ENCODE measurements around the gene MED22.
"Not testable (repeated sequence)": the region's sequence is repeated elsewhere in the genome, so short reads cannot be mapped to it uniquely, and the experiment has no call there.

The MED22 gene

GRCh38 chr9:133347985-133348717, at the start of gene MED22, which contains the start of gene RPL7A:
MED22 (minus strand) TSS chr9:133348131; CDS start chr9:133346662, 1,469 bp downstream.
RPL7A (plus strand) TSS chr9:133348218; CDS start chr9:133348244, 26 bp downstream.
- peak; percentile 84 to 91 for DNase-seq (ENCODE audit: low read depth in 2 of 2)

DNA sequence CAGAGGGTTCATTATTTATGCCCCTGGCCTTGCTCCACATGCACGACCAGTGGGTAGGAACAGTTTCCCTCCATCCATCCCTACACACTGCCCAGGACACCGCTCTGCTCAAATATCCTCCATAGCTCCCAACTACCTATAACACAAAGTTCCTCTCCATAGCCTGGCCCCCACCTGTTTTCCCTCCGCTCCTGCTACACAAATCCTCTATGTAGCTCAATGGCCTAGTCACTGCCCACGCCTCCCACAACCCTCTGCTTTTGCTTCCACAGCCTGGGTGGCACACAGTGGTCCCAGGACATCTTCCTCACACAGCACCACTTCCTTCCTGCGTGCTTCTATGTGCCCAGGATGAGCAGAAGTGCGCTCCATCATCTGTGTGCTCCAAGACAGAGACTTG, 49.4 kb upstream of the MED22 start:
- DNase-seq (ENCODE audit: low read depth in 2 of 2), result no peak

GRCh38 chr9:133396952-133397351, 49.0 kb upstream of the MED22 start:
- no peak for DNase-seq (ENCODE audit: low read depth in 2 of 2)

GRCh38 chr9:133394687-133395271, 46.8 kb upstream of the MED22 start:
- DNase-seq (ENCODE audit: low read depth in 2 of 2), result no peak

DNA sequence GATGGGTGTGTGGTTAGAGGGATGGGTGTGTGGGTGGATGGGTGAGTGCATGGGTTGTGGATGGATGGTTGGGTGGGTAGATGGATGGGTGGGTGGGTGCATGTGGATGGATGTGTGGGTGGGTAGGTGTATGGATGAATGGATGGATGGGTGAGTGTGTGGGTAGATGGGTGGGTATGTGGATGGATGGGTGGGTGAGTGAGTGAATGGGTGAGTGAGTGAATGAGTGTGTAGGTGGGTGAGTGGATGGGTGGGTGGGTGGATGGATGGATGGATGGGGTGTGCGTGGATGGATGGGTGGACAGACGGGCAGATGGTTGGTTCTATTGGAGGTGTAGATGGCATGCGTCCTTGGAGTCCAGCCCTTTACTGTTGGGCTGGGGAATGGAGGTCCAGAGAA, 45.5 kb upstream of the MED22 start:
- DNase-seq (ENCODE audit: low read depth in 2 of 2), result no peak

- DNase-seq (ENCODE audit: low read depth in 2 of 2), result not testable (repeated sequence)
Observed at GRCh38 chr9:133392308-133392707, 44.4 kb upstream of the MED22 start.

GRCh38 chr9:133391449-133391848, 43.5 kb upstream of the MED22 start:
- DNase-seq (ENCODE audit: low read depth in 2 of 2), result not testable (repeated sequence)

DNA sequence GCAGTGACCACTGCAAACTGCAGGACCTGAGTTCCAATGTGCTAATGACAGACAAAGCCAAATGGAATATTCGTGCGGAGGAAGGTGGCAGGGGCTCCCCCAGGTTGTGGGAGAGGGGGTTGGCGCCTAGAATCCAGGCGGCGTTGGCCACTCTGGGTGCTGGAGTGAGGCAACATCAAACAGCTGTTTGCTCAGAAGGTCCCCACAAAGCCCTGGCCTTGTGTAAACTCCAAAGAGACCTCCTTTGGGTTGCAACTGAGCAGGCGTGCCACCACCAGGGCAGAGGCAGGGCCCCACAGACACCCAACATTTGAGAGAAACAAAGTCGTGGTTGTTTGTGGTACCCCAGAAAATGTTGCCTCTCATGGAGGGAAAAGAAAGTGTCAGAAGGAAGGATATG, 42.8 kb upstream of the MED22 start:
- DNase-seq (ENCODE audit: low read depth in 2 of 2), result no peak

- DNase-seq (ENCODE audit: low read depth in 2 of 2), result no peak
Observed at GRCh38 chr9:133389562-133389961, 41.6 kb upstream of the MED22 start.

DNA sequence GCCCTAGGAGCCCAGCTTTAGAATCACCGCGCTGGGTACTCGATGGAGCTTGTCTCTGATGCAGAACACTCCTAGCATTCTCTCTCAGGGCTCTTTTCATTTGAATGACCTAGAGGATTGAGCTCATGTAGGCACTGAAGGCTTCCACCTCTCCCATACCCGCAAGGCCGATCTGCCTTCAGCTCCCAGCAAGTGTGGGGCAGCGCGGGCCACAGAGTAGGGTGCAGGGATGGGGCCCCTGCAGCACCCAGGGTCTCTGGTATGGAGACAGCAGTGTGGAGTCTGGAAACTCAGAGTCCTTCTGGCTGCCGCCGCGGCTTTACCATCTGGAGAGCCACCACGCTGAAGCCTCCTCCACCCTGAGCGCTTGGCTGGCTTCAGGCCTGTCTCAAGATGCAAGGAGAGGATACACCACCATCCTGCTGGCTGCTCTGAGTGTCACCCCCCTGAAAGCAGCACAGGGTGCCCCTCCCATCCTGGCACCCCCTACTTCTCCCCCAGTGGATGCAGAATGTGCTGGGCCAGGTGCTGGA, 41.2 kb upstream of the MED22 start:
- DNase-seq (ENCODE audit: low read depth in 2 of 2), result no peak

DNA sequence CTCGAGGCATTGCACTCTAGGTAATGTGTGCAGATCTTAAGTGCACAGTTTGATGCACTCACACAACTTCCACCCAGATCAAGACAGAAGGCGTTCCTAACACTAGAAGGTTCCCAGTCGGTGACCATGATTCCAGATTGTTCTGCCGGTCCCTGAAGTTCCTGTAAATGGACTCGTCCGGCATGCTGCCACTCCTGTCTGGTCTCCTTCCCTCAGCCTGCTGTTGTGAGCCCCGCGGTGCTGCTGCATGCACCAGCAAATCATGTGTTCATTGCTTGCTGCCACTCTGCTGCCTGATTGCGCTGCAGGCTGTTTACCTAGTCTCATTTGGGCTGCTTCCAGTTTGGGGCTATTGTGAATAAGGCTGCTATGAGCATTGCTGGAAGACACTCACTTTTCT, 39.7 kb upstream of the MED22 start:
- DNase-seq (ENCODE audit: low read depth in 2 of 2), result no peak

- DNase-seq (ENCODE audit: low read depth in 2 of 2), result no peak
Observed at GRCh38 chr9:133386338-133386737, 38.4 kb upstream of the MED22 start.

GRCh38 chr9:133385452-133385851, 37.5 kb upstream of the MED22 start:
- no peak for DNase-seq (ENCODE audit: low read depth in 2 of 2)

DNA sequence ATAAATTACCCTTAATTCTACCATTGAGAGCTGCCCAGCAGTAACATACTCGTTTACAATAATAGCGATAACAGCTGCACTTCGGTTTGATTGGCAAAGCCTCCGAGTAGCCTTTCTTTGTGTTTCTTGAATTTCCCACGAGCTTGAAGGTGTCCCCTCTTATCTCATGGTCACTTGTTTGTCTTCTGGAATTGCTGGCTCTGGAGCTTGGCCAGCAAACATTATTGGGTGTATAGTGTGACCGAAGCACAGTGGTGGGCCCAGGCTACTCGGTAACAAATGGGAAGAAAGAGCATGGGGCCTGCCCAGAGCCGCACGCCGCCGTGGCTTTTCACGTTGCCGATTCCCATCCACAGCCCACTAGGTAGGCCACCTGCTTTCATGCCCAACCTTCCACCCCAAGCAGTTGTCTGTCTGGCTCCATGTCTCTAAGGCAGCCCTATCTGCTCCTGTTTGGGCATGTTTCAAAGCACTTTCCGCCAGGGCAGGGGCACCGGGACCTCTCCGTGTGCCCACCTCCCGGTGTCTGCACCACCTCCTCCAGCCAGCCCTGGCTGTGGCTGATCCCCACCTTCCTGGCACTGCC, 36.9 kb upstream of the MED22 start:
- no peak for DNase-seq (ENCODE audit: low read depth in 2 of 2)

DNA sequence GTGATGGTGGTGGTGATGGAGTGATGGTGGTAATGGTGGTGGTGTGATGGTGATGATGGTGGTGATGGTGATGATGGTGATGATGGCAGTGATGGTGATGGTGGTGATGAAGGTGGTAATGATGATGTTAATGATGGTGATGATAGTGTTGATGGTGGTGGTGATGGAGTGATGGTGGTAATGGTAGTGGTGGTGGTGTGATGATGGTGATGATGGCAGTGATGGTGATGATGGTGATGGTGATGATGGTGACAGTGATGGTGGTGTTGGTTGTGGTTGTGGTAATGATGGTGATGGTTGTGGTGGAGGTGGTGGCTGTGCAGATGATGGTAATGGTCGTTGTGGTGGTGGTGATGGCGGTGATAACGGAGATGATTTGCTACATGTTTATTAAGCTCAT, 35.5 kb upstream of the MED22 start:
- DNase-seq (ENCODE audit: low read depth in 2 of 2), result no peak

GRCh38 chr9:133382507-133383141, 34.7 kb upstream of the MED22 start:
- no peak for DNase-seq (ENCODE audit: low read depth in 2 of 2)

GRCh38 chr9:133380734-133381133, 32.8 kb upstream of the MED22 start:
- no peak for DNase-seq (ENCODE audit: low read depth in 2 of 2)

DNA sequence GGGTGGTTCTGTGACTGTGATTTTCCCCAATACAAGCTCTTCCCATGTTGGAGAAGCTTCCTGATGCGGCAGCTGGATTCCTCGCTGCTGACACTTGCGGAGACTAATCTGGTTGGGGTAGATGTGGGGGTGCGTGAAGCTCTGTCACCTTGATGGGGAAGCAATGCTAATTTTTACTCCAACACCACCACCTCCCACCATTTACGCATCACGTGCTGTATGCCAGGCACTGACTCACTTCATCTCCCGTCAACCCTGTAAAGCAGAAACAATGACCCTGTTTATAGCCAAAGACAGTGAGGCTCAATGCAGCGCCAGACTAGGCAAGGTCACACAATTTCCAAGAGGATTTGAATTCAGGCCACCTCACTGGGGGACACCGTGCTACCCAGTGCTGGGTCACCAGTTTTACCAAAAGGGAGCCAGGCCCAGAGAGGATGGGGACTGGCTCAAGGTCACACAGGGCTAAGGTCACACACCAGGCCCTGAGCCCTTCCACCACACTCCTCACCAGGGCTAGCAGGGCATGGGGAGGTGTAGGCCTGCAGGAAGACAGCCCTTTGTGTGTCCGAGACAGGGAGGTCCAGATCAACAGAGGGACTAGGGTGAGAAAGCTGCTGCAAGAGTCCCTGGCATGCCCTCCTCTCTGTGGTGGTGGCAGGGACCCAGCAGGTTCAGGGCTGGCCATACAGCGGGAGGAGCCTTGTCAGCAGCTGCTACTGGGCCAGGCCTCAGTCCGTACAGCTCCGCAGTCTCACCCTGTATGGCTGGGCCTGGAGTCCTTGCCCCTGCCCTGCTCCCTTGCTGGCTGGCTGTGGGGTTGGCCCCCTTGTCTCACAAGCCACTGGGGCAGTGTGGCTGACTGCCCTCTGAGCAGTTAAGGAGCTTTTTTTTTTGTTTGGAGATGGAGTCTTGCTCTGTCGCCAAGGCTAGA, 31.5 kb upstream of the MED22 start:
- DNase-seq (ENCODE audit: low read depth in 2 of 2), result no peak

DNA sequence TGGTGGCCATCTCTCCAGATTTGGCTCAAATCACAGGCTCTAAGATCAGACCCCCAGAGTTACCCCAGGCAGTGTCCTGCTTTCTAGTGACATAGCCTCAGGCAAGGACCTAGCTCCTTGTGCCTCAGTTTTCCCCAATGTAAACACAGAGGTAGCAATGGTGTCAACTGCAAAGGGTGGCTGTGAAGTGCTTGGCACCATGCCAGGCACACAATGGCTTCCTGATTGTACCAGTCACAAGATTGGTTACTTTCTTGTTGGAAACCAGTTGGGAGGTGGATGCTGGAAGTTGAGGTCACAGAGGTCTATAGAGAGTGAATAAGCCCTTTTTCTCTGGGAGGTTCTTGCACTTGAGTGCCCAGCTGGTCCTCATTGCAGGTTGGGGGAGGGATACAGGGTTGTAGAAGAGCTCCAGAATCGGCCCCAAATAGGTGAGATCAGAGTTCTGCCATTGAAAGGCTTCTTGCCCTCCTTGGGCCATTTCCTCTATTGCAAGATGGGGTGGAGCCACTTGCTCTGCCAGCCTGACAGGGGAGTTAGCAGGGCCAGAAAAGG, 30.6 kb upstream of the MED22 start:
- DNase-seq (ENCODE audit: low read depth in 2 of 2), result no peak

DNA sequence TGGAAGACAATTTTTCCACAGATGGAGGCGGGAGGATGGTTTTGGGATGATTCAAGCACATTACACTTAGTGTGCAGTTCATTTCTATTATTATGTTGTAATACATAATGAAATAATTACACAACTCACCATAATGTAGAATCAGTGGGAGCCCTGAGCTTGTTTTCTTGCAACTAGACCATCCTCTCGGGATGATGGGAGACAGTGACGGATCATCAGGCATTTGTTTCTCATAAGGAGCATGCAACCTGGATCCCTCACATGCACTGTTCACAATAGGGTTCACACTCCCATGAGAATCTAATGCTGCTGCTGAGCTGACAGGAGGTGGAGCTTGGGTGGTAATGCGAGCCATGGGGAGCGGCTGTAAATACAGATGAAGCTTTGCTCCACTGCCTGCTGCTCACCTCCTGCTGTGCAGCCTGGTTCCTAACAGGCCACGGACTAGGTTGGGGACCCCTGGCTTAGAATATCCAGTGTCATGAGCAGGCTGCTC, 29.8 kb upstream of the MED22 start:
- DNase-seq (ENCODE audit: low read depth in 2 of 2), result no peak

GRCh38 chr9:133377280-133377679, 29.3 kb upstream of the MED22 start:
- not testable (repeated sequence) for DNase-seq (ENCODE audit: low read depth in 2 of 2)

Data from stimulated activated CD4-positive, alpha-beta T cell treated with anti-CD3 and anti-CD28 coated beads, Interleukin-12 subunit alpha, Interleukin-12 subunit beta, amount 100 ng/mL, for 24 hours (primary cell).